ENCODE measurements around the gene ADGRA3. TPM values are rescaled to one million over a fixed set of nuclear protein-coding genes. Genes with fewer than 3 reads are reported as not detected.

The ADGRA3 gene, protein sequence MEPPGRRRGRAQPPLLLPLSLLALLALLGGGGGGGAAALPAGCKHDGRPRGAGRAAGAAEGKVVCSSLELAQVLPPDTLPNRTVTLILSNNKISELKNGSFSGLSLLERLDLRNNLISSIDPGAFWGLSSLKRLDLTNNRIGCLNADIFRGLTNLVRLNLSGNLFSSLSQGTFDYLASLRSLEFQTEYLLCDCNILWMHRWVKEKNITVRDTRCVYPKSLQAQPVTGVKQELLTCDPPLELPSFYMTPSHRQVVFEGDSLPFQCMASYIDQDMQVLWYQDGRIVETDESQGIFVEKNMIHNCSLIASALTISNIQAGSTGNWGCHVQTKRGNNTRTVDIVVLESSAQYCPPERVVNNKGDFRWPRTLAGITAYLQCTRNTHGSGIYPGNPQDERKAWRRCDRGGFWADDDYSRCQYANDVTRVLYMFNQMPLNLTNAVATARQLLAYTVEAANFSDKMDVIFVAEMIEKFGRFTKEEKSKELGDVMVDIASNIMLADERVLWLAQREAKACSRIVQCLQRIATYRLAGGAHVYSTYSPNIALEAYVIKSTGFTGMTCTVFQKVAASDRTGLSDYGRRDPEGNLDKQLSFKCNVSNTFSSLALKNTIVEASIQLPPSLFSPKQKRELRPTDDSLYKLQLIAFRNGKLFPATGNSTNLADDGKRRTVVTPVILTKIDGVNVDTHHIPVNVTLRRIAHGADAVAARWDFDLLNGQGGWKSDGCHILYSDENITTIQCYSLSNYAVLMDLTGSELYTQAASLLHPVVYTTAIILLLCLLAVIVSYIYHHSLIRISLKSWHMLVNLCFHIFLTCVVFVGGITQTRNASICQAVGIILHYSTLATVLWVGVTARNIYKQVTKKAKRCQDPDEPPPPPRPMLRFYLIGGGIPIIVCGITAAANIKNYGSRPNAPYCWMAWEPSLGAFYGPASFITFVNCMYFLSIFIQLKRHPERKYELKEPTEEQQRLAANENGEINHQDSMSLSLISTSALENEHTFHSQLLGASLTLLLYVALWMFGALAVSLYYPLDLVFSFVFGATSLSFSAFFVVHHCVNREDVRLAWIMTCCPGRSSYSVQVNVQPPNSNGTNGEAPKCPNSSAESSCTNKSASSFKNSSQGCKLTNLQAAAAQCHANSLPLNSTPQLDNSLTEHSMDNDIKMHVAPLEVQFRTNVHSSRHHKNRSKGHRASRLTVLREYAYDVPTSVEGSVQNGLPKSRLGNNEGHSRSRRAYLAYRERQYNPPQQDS (N-terminal part only)
- total RNA-seq (2021) (57.5 and 59.6 TPM in 2 replicates), Bru-seq, nascent RNA (percentile 92 among the genes with signal in this experiment), BruChase-seq, experiment 1, labeled RNA remaining after a 2-hour chase (percentile 89 among the genes with signal in this experiment), BruChase-seq, experiment 2, labeled RNA remaining after a 6-hour chase (percentile 83 among the genes with signal in this experiment)
- long read RNA-seq, full-length matches to known transcripts, result 59 of 121 reads
- long read RNA-seq, partial matches to known transcripts, result 24 of 121 reads
- long read RNA-seq, other reads (novel, unspliced or antisense), result 38 of 121 reads

DNA sequence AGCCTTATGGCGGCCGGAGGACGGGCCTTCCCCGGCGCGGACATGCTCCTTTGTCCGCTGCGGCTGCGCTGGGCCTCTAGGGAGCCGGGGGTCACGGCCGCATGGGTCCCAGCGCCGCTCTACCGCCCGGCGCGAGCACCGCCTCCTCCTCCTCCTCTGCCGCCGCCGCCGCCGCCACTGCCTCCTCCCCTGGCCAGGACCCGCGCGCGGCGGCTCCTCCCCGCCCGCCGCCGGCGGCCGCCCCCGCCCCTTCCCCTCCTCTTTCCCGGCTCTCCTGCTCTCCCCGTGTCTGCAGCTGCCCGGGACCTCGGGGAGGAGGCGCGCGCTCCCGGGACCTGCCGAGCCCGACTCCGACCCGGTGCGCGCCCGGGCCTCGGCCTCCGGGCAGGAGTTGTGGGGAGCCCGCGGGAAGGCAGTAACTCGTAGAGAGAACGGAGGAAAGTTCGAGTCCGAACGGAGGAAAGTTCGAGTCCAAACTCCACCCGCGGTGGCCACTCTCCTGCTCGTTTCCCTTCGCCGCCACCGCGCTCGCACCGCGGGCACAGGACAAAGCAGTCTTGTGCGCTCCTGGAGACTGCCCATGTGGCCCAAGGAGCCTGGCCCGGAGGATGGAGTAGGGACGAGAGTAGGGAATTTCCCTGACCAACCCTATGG is at the start of gene ADGRA3:
ADGRA3 (minus strand) TSS at position 179 of the 654 bp plus-strand sequence. CDS start 282 bp downstream, outside the sequence.
- no peak for TF ChIP-seq EZH2 (IDR thresholded peaks at IDR 0.05; ENCODE audit: borderline replicate concordance, low read depth, low read length, poor library complexity, severe bottlenecking)
- TF ChIP-seq, protein P1, sequence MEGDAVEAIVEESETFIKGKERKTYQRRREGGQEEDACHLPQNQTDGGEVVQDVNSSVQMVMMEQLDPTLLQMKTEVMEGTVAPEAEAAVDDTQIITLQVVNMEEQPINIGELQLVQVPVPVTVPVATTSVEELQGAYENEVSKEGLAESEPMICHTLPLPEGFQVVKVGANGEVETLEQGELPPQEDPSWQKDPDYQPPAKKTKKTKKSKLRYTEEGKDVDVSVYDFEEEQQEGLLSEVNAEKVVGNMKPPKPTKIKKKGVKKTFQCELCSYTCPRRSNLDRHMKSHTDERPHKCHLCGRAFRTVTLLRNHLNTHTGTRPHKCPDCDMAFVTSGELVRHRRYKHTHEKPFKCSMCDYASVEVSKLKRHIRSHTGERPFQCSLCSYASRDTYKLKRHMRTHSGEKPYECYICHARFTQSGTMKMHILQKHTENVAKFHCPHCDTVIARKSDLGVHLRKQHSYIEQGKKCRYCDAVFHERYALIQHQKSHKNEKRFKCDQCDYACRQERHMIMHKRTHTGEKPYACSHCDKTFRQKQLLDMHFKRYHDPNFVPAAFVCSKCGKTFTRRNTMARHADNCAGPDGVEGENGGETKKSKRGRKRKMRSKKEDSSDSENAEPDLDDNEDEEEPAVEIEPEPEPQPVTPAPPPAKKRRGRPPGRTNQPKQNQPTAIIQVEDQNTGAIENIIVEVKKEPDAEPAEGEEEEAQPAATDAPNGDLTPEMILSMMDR (conservative IDR thresholded peaks at IDR 0.05; ENCODE audit: low read depth, low read length), result no peak
- Histone ChIP-seq H3K9me3 (ENCODE audit: low read depth, low read length, poor library complexity, severe bottlenecking) (no peaks in the 10 kb centered on the region), H3K27ac (ENCODE audit: low read depth, low read length, poor library complexity, severe bottlenecking) (peak within 1 kb of the TSS; percentile 71), H3K27me3 (replicated peaks; ENCODE audit: insufficient read depth, low read depth, low read length, poor library complexity) (no peaks in the 10 kb centered on the region), H3K36me3 (ENCODE audit: insufficient read depth, low read length, poor library complexity, severe bottlenecking) (no peaks in the 10 kb centered on the region), H3K4me1 (ENCODE audit: insufficient read depth, low read length, poor library complexity, severe bottlenecking) (peaks cover 8% of the 10 kb centered on the region), H3K4me3 (ENCODE audit: low read depth, low read length, poor library complexity, severe bottlenecking) (peak within 1 kb of the TSS; percentile 62)
- ChIA-PET CTCF (interaction anchor here (1.1 kb wide), 1 partner anchor 11 kb away, joined by 6 read pairs; no protein-coding TSS in a partner anchor), POLR2A (ENCODE audit: low non-redundant PET) (no interaction called here)
- intact Hi-C loops (cut with micrococcal nuclease; ENCODE audit: unreplicated experiment), result loop anchor here (5.0 kb wide), 1 partner anchor 156 kb away; no protein-coding TSS in a partner anchor
- no TSS peak for BruUV-seq (replicated peaks)
- peak; percentile 78 for DNase-seq (ENCODE audit: low spot score)

DNA sequence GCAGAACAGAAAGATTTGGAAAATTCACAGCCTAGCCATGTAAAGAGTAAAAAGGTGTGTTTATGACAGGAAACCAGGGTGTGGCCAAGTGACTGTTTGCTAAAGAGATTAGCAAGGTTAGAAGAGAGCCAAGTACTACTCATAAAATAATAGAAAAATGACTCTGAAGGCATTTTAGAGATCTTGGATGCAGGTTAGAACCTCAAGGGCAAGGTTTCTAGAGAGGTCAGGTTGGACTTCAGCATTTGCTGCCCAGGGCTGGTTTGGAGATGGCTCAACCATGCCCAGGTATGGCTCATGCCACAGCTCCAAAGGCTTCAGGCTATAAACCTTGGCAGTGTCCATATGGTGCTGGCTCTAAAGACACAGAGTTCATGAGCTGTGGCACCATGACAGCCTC is 40.6 kb upstream of the ADGRA3 start:
- TF ChIP-seq, protein P1 (conservative IDR thresholded peaks at IDR 0.05; ENCODE audit: low read depth, low read length), result no peak
- no peak for TF ChIP-seq EZH2 (IDR thresholded peaks at IDR 0.05; ENCODE audit: borderline replicate concordance, low read depth, low read length, poor library complexity, severe bottlenecking)
- no peak for DNase-seq (ENCODE audit: low spot score)
- ChIA-PET CTCF (no interaction called here), POLR2A (ENCODE audit: low non-redundant PET) (no interaction called here)
- H3K4me1 ChIP-seq (ENCODE audit: insufficient read depth, low read length, poor library complexity, severe bottlenecking), result no peaks in the 10 kb centered on the region
- H3K27me3 ChIP-seq (replicated peaks; ENCODE audit: insufficient read depth, low read depth, low read length, poor library complexity), result no peaks in the 10 kb centered on the region
- BruUV-seq (replicated peaks), result no TSS peak
- no peaks in the 10 kb centered on the region for H3K36me3 ChIP-seq (ENCODE audit: insufficient read depth, low read length, poor library complexity, severe bottlenecking)
- no peak overlapping the region for H3K27ac ChIP-seq (ENCODE audit: low read depth, low read length, poor library complexity, severe bottlenecking)
- intact Hi-C loops (cut with micrococcal nuclease; ENCODE audit: unreplicated experiment), result no loop called here
- H3K9me3 ChIP-seq (ENCODE audit: low read depth, low read length, poor library complexity, severe bottlenecking), result no peaks in the 10 kb centered on the region
- no peak overlapping the region for H3K4me3 ChIP-seq (ENCODE audit: low read depth, low read length, poor library complexity, severe bottlenecking)

Data from A673 (cell line).